Upper lobe of left lung (tissue), 6 donors: Measurements from ENCODE around the gene NKD2. TPM values are rescaled to one million over a fixed set of nuclear protein-coding genes. Genes with fewer than 3 reads are reported as not detected.

ENCODE experiments used
- ATAC-seq, 2 donors: fragments of 200-7000 bp; cut with Tn5 transposase; one replicate each; pipeline ENCODE4 v1.9.1; 2022; ENCODE audit warnings: mild to moderate bottlenecking in 2 of 2, moderate library complexity in 2 of 2; ENCODE audit not compliant: low FRiP score in 2 of 2
- DNase-seq, 2 donors: peaks; one replicate each; pipeline ENCODE4 v3.0.0-alpha.2; 2019 to 2020
- H3K27ac ChIP-seq, 4 donors: fragments of 200-600 bp; sonication (generic); one replicate each; pipeline ENCODE4 v1.5.1; 2016 to 2019
- H3K27me3 ChIP-seq, 4 donors: fragments of 200-600 bp; sonication (generic); one replicate each; pipeline ENCODE4 v1.5.1; 2017 to 2019
- H3K36me3 ChIP-seq, 4 donors: fragments of 200-600 bp; sonication (generic); one replicate each; pipeline ENCODE4 v1.5.1; 2016 to 2019
- H3K4me1 ChIP-seq, 4 donors: fragments of 200-600 bp; sonication (generic); one replicate each; pipeline ENCODE4 v1.5.1; 2018 to 2019
- H3K4me3 ChIP-seq, 4 donors: fragments of 200-600 bp; sonication (generic); one replicate each; pipeline ENCODE4 v1.5.1; 2017 to 2019; ENCODE audit warnings: mild to moderate bottlenecking in 2 of 4, moderate library complexity in 1 of 4
- H3K9me3 ChIP-seq, 4 donors: fragments of 200-600 bp; sonication (generic); one replicate each; pipeline ENCODE4 v1.5.1; 2018 to 2019
- EP300 ChIP-seq, 4 donors: sonication (generic); formaldehyde crosslinking; IDR thresholded peaks; one replicate each; pipeline ENCODE4 v1.5.1; 2017; ENCODE audit warnings: antibody characterized with exemption in 4 of 4, control low read depth in 2 of 4
- POLR2A ChIP-seq, 4 donors: fragments of 450-650 bp; IDR thresholded peaks; one replicate each; pipeline ENCODE4 v1.5.1; 2016 to 2017; ENCODE audit warnings: antibody characterized with exemption in 4 of 4, mild to moderate bottlenecking in 2 of 4
- POLR2AphosphoS5 ChIP-seq, 2 donors: sonication (generic); formaldehyde crosslinking; IDR thresholded peaks; one replicate each; pipeline ENCODE4 v1.5.1; 2017; ENCODE audit warnings: antibody characterized with exemption in 2 of 2
- WGBS, 2 donors: methylation state at CpG; one replicate each; pipeline ENCODE4 v1.1.5; 2017 to 2018; 5-methylcytosine and 5-hydroxymethylcytosine counted together
- total RNA-seq, 6 donors: library from RNA; depleted of rRNA in 4 of 6; stranded (reverse); fragments of >200 nt in 4 of 6; gene quantifications; one replicate each; pipeline versions ENCODE4 v1.1.0 to v1.2.1, GENCODE V29; 2016 to 2021
- TF ChIP-seq, protein P1 (sequence below), 6 experiments: fragments of 450-650 bp in 4 of 6; fragments of 200-600 bp in 2 of 6; sonication (generic) in 2 of 6; IDR thresholded peaks; one replicate each; pipeline ENCODE4 v1.5.1; 2016 to 2019; ENCODE audit warnings: antibody characterized with exemption in 6 of 6
- donor health status: DM: no; HTN: no; CAD: no; lungs with moderate emphysema.
- donor health status: DM: no; HTN: yes; CAD: no; lungs with severe emphysema.

The NKD2 gene
- total RNA-seq, 6 donors from 2014 or later = 8.9 to 126 (median 50.6) TPM

DNA sequence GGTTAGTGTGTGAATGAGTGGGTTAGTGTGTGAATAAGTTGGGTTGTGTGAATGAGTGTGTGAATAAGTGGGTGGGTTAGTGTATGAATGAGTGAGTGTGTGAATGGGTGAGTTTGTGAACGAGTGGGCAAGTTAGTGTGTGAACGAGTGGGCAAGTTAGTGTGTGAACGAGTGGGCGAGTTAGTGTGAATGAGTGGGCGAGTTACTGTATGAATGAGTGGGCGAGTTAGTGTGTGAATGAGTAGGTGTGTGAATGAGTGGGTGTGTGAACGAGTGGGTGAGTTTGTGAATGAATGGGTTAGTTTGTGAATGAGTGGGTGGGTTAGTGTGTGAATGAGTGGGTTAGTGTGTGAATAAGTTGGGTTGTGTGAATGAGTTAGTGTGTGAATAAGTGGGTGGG, 34.7 kb downstream of the NKD2 start:
- Histone ChIP-seq H3K4me3 (no peak overlapping the region), H3K27me3 (no peaks in the 10 kb centered on the region), H3K36me3 (peaks cover 0 to 3% (median 0%) of the 10 kb centered on the region in 4 donors), H3K27ac (no peak overlapping the region), H3K4me1 (no peaks in the 10 kb centered on the region), H3K9me3 (no peaks in the 10 kb centered on the region)
- ATAC-seq (no peak), DNase-seq (no peak)
- TF ChIP-seq, protein P1, sequence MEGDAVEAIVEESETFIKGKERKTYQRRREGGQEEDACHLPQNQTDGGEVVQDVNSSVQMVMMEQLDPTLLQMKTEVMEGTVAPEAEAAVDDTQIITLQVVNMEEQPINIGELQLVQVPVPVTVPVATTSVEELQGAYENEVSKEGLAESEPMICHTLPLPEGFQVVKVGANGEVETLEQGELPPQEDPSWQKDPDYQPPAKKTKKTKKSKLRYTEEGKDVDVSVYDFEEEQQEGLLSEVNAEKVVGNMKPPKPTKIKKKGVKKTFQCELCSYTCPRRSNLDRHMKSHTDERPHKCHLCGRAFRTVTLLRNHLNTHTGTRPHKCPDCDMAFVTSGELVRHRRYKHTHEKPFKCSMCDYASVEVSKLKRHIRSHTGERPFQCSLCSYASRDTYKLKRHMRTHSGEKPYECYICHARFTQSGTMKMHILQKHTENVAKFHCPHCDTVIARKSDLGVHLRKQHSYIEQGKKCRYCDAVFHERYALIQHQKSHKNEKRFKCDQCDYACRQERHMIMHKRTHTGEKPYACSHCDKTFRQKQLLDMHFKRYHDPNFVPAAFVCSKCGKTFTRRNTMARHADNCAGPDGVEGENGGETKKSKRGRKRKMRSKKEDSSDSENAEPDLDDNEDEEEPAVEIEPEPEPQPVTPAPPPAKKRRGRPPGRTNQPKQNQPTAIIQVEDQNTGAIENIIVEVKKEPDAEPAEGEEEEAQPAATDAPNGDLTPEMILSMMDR (IDR thresholded peaks at IDR 0.05) = no peak
- TF ChIP-seq POLR2A (IDR thresholded peaks at IDR 0.05) = no peak
- TF ChIP-seq POLR2AphosphoS5 (IDR thresholded peaks at IDR 0.05) = no peak
- no peak for TF ChIP-seq EP300 (IDR thresholded peaks at IDR 0.05)
- 82 to 83% methylated on average over 7 of the region's 7 CpGs for WGBS, 2 donors

DNA sequence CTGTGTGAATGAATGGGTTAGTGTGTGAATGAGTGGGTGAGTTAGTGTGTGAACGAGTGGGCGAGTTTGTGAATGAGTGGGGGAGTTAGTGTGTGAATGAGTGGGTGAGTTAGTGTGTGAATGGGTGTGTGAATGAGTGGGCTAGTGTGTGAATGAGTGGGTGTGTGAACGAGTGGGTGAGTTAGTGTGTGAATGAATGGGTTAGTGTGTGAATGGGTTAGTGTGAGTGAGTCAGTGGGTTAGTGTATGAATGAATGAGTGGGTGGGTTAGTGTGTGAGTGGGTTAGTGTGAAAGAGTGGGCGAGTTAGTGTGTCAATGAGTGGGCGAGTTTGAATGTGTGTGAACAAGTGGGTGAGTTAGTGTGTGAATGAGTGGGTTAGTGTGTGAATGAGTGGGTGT, 35.5 kb downstream of the NKD2 start:
- DNase-seq = no peak
- Histone ChIP-seq H3K4me3 (no peak overlapping the region), H3K36me3 (no peaks in the 10 kb centered on the region), H3K27ac (no peak overlapping the region), H3K4me1 (no peaks in the 10 kb centered on the region), H3K9me3 (no peaks in the 10 kb centered on the region), H3K27me3 (no peaks in the 10 kb centered on the region)
- 81 to 86% methylated on average over 5 of the region's 5 CpGs for WGBS, 2 donors
- no peak for ATAC-seq
- TF ChIP-seq POLR2A (IDR thresholded peaks at IDR 0.05) (no peak), EP300 (IDR thresholded peaks at IDR 0.05) (no peak), POLR2AphosphoS5 (IDR thresholded peaks at IDR 0.05) (no peak)
- TF ChIP-seq, protein P1 (IDR thresholded peaks at IDR 0.05) = no peak

DNA sequence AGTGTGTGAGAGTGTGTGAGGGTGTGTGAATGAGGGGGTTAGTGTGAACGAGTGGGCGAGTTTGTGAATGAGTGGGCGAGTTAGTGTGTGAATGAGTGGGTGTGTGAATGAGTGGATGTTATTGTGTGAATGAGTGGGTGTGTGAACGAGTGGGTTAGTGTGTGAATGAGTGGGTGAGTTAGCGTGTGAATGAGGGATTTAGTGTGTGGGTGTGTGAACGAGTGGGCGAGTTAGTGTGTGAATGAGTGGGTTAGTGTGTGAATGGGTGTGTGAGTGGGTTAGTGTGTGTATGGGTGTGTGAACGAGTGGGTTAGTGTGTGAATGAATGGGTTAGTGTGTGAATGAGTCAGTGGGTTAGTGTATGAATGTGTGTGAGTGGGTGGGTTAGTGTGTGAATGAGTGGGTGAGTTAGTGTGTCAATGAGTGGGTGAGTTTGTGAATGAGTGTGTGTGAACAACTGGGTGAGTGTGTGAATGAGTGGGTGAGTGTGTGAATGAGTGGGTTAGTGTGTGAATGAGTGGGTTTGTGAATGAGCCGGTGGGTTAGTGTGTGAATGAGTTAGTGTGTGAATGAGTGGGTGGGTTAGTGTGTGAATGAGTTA, 37.5 kb downstream of the NKD2 start:
- no peaks in the 10 kb centered on the region for H3K27me3 ChIP-seq
- no peak overlapping the region for H3K27ac ChIP-seq
- H3K4me1 ChIP-seq = no peaks in the 10 kb centered on the region
- H3K4me3 ChIP-seq = no peak overlapping the region
- peaks cover 0 to 9% (median 3%) of the 10 kb centered on the region in 4 donors for H3K36me3 ChIP-seq
- no peak for DNase-seq
- no peaks in the 10 kb centered on the region for H3K9me3 ChIP-seq
- WGBS, 2 donors = 88% methylated on average over 9 of the region's 9 CpGs
- ATAC-seq = no peak
- TF ChIP-seq EP300 (IDR thresholded peaks at IDR 0.05) (no peak), POLR2A (IDR thresholded peaks at IDR 0.05) (no peak), POLR2AphosphoS5 (IDR thresholded peaks at IDR 0.05) (no peak)
- TF ChIP-seq, protein P1 (IDR thresholded peaks at IDR 0.05) = no peak

DNA sequence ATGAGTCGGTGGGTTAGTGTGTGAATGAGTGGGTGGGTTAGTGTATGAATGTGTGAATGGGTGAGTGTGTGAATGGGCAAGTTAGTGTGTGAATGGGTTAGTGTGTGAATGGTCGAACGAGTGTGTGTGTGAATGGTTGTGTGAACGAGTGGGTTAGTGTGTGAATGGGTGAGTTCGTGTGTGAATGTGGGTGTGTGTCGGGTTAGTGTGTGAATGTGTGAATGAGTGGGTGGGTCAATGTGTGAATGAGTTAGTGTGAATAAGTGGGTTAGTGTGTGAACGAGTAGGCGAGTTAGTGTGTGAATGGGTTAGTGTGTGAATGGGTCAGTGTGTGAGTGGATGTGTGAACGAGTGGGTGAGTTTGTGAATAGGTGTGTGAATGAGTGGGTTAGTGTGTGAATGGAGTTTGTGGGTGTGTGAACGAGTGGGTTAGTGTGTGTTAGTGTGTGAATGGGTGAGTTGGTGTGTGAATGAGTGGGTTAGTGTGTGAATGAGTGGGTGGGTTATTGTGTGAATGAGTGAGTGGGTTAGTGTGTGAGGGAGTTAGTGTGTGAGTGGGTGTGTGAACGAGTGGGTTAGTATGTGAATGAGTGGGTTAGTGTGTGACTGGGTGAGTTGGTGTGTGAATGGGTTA, 38.8 kb downstream of the NKD2 start:
- no peak for DNase-seq
- TF ChIP-seq, protein P1 (IDR thresholded peaks at IDR 0.05) = no peak
- TF ChIP-seq POLR2A (IDR thresholded peaks at IDR 0.05) (no peak), POLR2AphosphoS5 (IDR thresholded peaks at IDR 0.05) (no peak), EP300 (IDR thresholded peaks at IDR 0.05) (no peak)
- Histone ChIP-seq H3K27ac (no peak overlapping the region), H3K4me1 (no peaks in the 10 kb centered on the region), H3K27me3 (no peaks in the 10 kb centered on the region), H3K4me3 (no peak overlapping the region), H3K9me3 (no peaks in the 10 kb centered on the region), H3K36me3 (peaks cover 0 to 22% (median 12%) of the 10 kb centered on the region in 4 donors)
- WGBS, 2 donors = 86 to 90% methylated on average over 11 of the region's 11 CpGs
- no peak for ATAC-seq
